NB4 (cell line): ENCODE data around the gene TMEM218.

ENCODE experiments used
- DNase-seq: peaks from one replicate; pipeline ENCODE4 v3.0.0; 2010; ENCODE audit warnings: low read depth
- H3K4me3 ChIP-seq: one replicate; pipeline ENCODE4 v1.5.1; 2011; ENCODE audit warnings: mild to moderate bottlenecking, low read depth, low read length, moderate library complexity
- CTCF ChIP-seq: IDR thresholded peaks from one replicate; pipeline ENCODE4 v1.5.1; 2012; ENCODE audit warnings: low read depth, low read length
- MAX ChIP-seq: IDR thresholded peaks from 2 replicates; pipeline ENCODE4 v1.6.1; 2011; ENCODE audit warnings: low read depth, low read length
- MYC ChIP-seq: IDR thresholded peaks from 2 replicates; pipeline ENCODE4 v1.6.1; 2011; ENCODE audit warnings: low read depth, low read length
- POLR2A ChIP-seq: IDR thresholded peaks from 2 replicates; pipeline ENCODE4 v1.6.1; 2011; ENCODE audit warnings: mild to moderate bottlenecking; ENCODE audit not compliant: insufficient read length; ENCODE audit errors: extremely low read depth

Gene TMEM218

GRCh38 chr11:125136001-125136400, 24.6 kb upstream of the TMEM218 start:
- no peak overlapping the region for H3K4me3 ChIP-seq
- DNase-seq, result no peak
- TF ChIP-seq MYC, result no peak
- TF ChIP-seq POLR2A, result no peak
- no peak for TF ChIP-seq MAX
- TF ChIP-seq CTCF, result no peak

GRCh38 chr11:125132596-125132995, 21.2 kb upstream of the TMEM218 start:
- TF ChIP-seq POLR2A (no peak), CTCF (no peak), MAX (no peak), MYC (no peak)
- H3K4me3 ChIP-seq, result no peak overlapping the region
- no peak for DNase-seq

- H3K4me3 ChIP-seq, result no peak overlapping the region
- no peak for TF ChIP-seq MAX
- TF ChIP-seq MYC, result no peak
- no peak for TF ChIP-seq CTCF
- TF ChIP-seq POLR2A, result no peak
- DNase-seq, result no peak
These were observed 20.6 kb upstream of the TMEM218 start for GRCh38 chr11:125132071-125132470.

- TF ChIP-seq MYC (no peak), POLR2A (no peak), MAX (no peak), CTCF (no peak)
- no peak for DNase-seq
- no peak overlapping the region for H3K4me3 ChIP-seq
These were observed 18.0 kb upstream of the TMEM218 start for GRCh38 chr11:125129316-125129993.

GRCh38 chr11:125128450-125128849, 17.0 kb upstream of the TMEM218 start:
- TF ChIP-seq CTCF (no peak), MAX (no peak), POLR2A (no peak), MYC (no peak)
- no peak for DNase-seq
- H3K4me3 ChIP-seq, result no peak overlapping the region
